Loucy (cell line): ENCODE measurements around the gene WDR1.
A peak's percentile ranks its signal among the peaks of the same experiment; 100 is the strongest.

Source experiments
- H2AFZ ChIP-seq: fragments of 200-600 bp; sonication (generic); 2 replicates; pipeline ENCODE4 v1.6.0; 2016; ENCODE audit warnings: antibody characterized with exemption, mild to moderate bottlenecking, low read length, moderate library complexity
- H3F3A ChIP-seq: fragments of 200-600 bp; 2 replicates; pipeline ENCODE4 v1.6.0; 2016; ENCODE audit warnings: antibody characterized with exemption, low read depth, mild to moderate bottlenecking
- H3K27me3 ChIP-seq: fragments of 200-600 bp; sonication (generic); 2 replicates; pipeline ENCODE4 v1.6.1; 2014; ENCODE audit warnings: low read length, mild to moderate bottlenecking; ENCODE audit not compliant: insufficient read depth, poor library complexity, severe bottlenecking
- H3K36me3 ChIP-seq: fragments of 200-600 bp; sonication (generic); 2 replicates; pipeline ENCODE4 v1.6.1; 2016; ENCODE audit warnings: low read length; ENCODE audit not compliant: insufficient read depth
- H3K4me1 ChIP-seq: fragments of 200-600 bp; sonication (generic); 2 replicates; pipeline ENCODE4 v1.5.1; 2014; ENCODE audit warnings: low read length, mild to moderate bottlenecking; ENCODE audit not compliant: insufficient read depth, poor library complexity, severe bottlenecking
- H3K4me2 ChIP-seq: fragments of 200-600 bp; sonication (generic); 2 replicates; pipeline ENCODE4 v1.6.0; 2014; ENCODE audit warnings: antibody characterized with exemption, low read length, low read depth, mild to moderate bottlenecking; ENCODE audit not compliant: poor library complexity, severe bottlenecking
- H3K4me3 ChIP-seq: fragments of 200-600 bp; sonication (generic); 2 replicates; pipeline ENCODE4 v1.5.1; 2014; ENCODE audit warnings: low read length, mild to moderate bottlenecking, mixed read lengths; ENCODE audit not compliant: poor library complexity, severe bottlenecking
- H3K79me2 ChIP-seq: fragments of 200-600 bp; sonication (generic); 2 replicates; pipeline ENCODE4 v1.6.1; 2014; ENCODE audit warnings: low read length; ENCODE audit not compliant: insufficient read depth
- H3K9ac ChIP-seq: fragments of 200-600 bp; sonication (generic); 2 replicates; pipeline ENCODE4 v1.6.0; 2014; ENCODE audit warnings: mild to moderate bottlenecking, low read depth, low read length, moderate library complexity; ENCODE audit not compliant: poor library complexity, severe bottlenecking
- H3K9me2 ChIP-seq: fragments of 200-600 bp; sonication (generic); replicated peaks from 2 replicates; pipeline ENCODE4 v1.6.1; 2016; ENCODE audit warnings: low read depth, low read length, mixed read lengths
- H3K9me3 ChIP-seq: fragments of 200-600 bp; sonication (generic); 2 replicates; pipeline ENCODE4 v1.6.1; 2014; ENCODE audit warnings: mild to moderate bottlenecking, antibody characterized with exemption, low read length, low read depth; ENCODE audit not compliant: insufficient read depth
- H4K20me1 ChIP-seq: fragments of 200-600 bp; sonication (generic); 2 replicates; pipeline ENCODE4 v1.6.0; 2014; ENCODE audit warnings: antibody characterized with exemption, low read length, mild to moderate bottlenecking; ENCODE audit not compliant: insufficient read depth, poor library complexity, severe bottlenecking
- EZH2phosphoT487 ChIP-seq: fragments of 200-600 bp; IDR thresholded peaks from 2 replicates; pipeline ENCODE4 v1.6.1; 2018; ENCODE audit warnings: antibody characterized with exemption, mild to moderate bottlenecking, moderate library complexity, borderline replicate concordance
- TF ChIP-seq, protein P1 (sequence below): fragments of 200-600 bp; sonication (generic); conservative IDR thresholded peaks from 2 replicates; pipeline ENCODE4 v1.5.1; 2014; ENCODE audit warnings: mild to moderate bottlenecking, antibody characterized with exemption, low read length

Gene WDR1

DNA sequence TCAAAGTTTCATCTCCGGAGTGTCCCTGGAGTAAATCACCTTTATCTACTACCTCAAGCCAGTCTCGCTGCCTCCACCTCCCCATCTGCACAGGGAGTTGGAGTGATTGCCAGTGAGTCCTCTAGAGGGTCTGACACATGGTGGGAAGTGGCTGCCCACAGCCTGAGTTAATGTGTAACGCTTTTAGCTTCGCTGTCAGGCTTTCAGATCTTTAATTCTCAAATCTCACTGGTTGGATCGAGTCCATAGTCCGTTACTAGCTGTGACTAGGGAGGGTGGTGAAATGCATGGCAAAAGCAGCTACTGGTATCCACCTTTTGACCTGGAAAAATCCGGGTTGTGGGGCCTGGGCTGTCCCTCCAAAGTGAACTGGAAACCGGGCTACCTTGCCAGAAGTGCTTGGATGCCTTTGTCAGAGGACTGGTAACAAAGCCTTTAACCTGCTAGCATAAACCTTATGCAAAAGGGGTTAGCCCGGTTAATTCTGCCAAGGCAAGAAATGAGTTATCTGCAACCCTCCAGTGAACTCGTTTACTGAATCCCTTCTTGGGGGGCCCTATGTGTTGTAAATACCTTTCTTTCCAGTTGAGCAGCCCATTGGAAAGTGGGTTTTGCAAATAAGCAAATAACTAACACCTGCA lies 5.1 kb upstream of the WDR1 start:
- H3K27me3 ChIP-seq, result no peaks in the 10 kb centered on the region
- peaks cover 18% of the 10 kb centered on the region for H3K79me2 ChIP-seq
- no peaks in the 10 kb centered on the region for H3F3A ChIP-seq
- H3K9me3 ChIP-seq, result no peaks in the 10 kb centered on the region
- no peaks in the 10 kb centered on the region for H4K20me1 ChIP-seq
- H3K36me3 ChIP-seq, result no peaks in the 10 kb centered on the region
- H3K4me3 ChIP-seq, result no peak overlapping the region
- H3K4me2 ChIP-seq, result no peak overlapping the region
- H2AFZ ChIP-seq, result no peak overlapping the region
- peaks cover 68% of the 10 kb centered on the region for H3K4me1 ChIP-seq
- H3K9me2 ChIP-seq, result no peaks in the 10 kb centered on the region
- H3K9ac ChIP-seq, result peak overlapping the region; percentile 45
- TF ChIP-seq, protein P1, sequence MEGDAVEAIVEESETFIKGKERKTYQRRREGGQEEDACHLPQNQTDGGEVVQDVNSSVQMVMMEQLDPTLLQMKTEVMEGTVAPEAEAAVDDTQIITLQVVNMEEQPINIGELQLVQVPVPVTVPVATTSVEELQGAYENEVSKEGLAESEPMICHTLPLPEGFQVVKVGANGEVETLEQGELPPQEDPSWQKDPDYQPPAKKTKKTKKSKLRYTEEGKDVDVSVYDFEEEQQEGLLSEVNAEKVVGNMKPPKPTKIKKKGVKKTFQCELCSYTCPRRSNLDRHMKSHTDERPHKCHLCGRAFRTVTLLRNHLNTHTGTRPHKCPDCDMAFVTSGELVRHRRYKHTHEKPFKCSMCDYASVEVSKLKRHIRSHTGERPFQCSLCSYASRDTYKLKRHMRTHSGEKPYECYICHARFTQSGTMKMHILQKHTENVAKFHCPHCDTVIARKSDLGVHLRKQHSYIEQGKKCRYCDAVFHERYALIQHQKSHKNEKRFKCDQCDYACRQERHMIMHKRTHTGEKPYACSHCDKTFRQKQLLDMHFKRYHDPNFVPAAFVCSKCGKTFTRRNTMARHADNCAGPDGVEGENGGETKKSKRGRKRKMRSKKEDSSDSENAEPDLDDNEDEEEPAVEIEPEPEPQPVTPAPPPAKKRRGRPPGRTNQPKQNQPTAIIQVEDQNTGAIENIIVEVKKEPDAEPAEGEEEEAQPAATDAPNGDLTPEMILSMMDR, result no peak
- no peak for TF ChIP-seq EZH2phosphoT487

DNA sequence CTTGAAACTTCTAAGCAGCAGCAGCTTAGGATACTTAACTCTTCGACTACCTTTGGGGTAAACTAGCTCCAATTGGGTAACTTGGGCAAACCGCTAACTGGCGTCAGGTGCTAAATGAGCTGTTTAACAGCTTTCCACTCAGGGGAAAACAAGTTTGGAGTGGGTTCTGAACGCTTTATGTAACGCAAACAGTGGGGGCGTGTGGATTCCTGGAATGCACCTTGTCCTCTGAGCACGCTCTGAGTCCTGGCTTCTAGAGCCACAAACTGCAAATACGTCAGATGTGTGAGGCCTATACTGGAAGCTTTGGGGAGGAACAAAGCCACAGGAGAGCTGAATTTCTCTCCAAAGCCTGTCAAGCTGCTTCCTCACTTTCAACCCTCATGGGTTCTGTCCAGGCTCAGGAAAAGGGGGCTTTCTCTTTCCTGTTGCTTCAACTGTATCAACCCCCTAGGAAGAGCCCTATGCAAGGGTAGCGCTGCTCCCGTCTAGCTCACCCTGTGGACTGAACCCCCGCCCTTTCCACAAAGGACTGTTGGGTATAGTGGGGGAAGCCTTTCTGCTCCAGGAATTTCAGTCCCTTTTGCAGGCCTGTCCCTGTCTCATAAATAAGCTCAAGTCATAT lies 4.5 kb upstream of the WDR1 start:
- no peak overlapping the region for H3K4me2 ChIP-seq
- H3K9me3 ChIP-seq, result no peaks in the 10 kb centered on the region
- H3K27me3 ChIP-seq, result no peaks in the 10 kb centered on the region
- no peak overlapping the region for H3K4me3 ChIP-seq
- TF ChIP-seq, protein P1, result no peak
- no peak for TF ChIP-seq EZH2phosphoT487
- no peaks in the 10 kb centered on the region for H3K36me3 ChIP-seq
- no peak overlapping the region for H3K9ac ChIP-seq
- no peaks in the 10 kb centered on the region for H3K9me2 ChIP-seq
- no peaks in the 10 kb centered on the region for H3F3A ChIP-seq
- H3K79me2 ChIP-seq, result peaks cover 20% of the 10 kb centered on the region
- peaks cover under 1% of the 10 kb centered on the region for H4K20me1 ChIP-seq
- H2AFZ ChIP-seq, result no peak overlapping the region
- H3K4me1 ChIP-seq, result peaks cover 68% of the 10 kb centered on the region

DNA sequence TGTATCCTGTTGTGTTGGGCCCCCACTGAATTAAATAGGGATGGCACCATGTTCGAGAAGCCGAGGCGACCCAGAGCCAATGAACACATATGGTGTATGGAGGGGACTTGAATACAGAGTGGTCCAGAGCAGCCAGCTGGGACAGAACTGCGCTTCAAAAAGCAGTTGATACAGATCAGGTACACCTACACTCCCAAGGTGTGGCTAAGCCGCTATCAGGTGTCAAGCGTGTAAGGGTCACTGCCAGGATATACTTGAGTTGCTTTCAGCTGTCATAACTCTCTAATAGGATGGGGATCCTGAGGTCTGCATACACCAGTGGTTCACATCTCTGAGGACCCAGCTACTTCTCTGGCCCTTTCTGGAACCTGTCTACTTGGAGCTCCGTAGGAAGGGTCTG lies 3.2 kb upstream of the WDR1 start:
- H2AFZ ChIP-seq, result no peak overlapping the region
- peaks cover 13% of the 10 kb centered on the region for H4K20me1 ChIP-seq
- H3K9ac ChIP-seq, result no peak overlapping the region
- TF ChIP-seq, protein P1, result no peak
- no peak for TF ChIP-seq EZH2phosphoT487
- no peaks in the 10 kb centered on the region for H3K9me3 ChIP-seq
- H3K4me1 ChIP-seq, result peaks cover 76% of the 10 kb centered on the region
- peaks cover 33% of the 10 kb centered on the region for H3K79me2 ChIP-seq
- no peaks in the 10 kb centered on the region for H3K9me2 ChIP-seq
- no peak overlapping the region for H3K4me2 ChIP-seq
- H3K36me3 ChIP-seq, result peaks cover 10% of the 10 kb centered on the region; the same call in 1 of the 2 replicates
- no peaks in the 10 kb centered on the region for H3F3A ChIP-seq
- H3K4me3 ChIP-seq, result no peak overlapping the region
- H3K27me3 ChIP-seq, result no peaks in the 10 kb centered on the region
